GM19397 (cell line): ENCODE data around the gene PATL1.
A peak's percentile ranks its signal among the peaks of the same experiment; 100 is the strongest.
"Not testable (repeated sequence)": the region's sequence is repeated elsewhere in the genome, so short reads cannot be mapped to it uniquely, and the experiment has no call there.

Experiments used
- ATAC-seq: cut with Tn5 transposase; IDR thresholded peaks from one replicate; pipeline ENCODE4 v1.9.1; 2021; ENCODE audit warnings: mild to moderate bottlenecking, moderate library complexity; ENCODE audit not compliant: unreplicated experiment

The PATL1 gene, protein sequence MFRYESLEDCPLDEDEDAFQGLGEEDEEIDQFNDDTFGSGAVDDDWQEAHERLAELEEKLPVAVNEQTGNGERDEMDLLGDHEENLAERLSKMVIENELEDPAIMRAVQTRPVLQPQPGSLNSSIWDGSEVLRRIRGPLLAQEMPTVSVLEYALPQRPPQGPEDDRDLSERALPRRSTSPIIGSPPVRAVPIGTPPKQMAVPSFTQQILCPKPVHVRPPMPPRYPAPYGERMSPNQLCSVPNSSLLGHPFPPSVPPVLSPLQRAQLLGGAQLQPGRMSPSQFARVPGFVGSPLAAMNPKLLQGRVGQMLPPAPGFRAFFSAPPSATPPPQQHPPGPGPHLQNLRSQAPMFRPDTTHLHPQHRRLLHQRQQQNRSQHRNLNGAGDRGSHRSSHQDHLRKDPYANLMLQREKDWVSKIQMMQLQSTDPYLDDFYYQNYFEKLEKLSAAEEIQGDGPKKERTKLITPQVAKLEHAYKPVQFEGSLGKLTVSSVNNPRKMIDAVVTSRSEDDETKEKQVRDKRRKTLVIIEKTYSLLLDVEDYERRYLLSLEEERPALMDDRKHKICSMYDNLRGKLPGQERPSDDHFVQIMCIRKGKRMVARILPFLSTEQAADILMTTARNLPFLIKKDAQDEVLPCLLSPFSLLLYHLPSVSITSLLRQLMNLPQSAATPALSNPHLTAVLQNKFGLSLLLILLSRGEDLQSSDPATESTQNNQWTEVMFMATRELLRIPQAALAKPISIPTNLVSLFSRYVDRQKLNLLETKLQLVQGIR

DNA sequence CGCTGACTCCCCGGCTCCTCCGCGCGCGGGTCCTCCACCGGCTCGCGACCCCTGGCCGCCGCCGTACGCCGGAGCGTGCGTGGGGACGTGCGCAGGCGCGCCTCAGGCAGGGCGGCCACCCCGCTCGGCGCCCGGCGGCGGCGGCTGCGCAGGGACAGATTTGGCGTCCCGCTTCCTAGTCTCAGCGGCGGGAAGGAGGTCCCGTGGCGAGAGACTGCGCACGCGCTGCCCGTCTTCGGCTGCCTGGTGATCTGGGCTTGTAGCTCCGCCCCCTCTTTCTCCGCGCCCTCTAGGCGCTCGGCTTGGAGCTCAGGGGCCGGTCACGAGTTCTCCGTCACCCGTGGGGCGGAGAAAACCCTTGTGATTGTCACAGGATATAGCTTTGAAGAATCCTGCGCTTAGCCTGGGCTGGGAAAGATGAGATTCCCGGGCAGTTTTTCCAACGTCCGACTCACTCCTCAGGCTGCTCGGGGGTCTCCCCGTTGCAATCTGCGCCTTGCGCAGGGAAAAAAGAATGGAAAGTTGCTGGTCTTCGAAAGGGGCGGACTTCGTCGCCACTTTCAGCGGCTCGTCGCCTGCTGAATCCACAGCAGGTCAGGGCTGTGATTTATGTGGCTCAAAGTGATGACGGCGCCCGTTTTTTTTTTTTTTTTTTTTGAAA is at the start of gene PATL1:
PATL1 (minus strand) TSS at position 88 of the 661 bp plus-strand sequence. CDS start 142 bp downstream, outside the sequence.
- ATAC-seq, result peak; percentile 95

DNA sequence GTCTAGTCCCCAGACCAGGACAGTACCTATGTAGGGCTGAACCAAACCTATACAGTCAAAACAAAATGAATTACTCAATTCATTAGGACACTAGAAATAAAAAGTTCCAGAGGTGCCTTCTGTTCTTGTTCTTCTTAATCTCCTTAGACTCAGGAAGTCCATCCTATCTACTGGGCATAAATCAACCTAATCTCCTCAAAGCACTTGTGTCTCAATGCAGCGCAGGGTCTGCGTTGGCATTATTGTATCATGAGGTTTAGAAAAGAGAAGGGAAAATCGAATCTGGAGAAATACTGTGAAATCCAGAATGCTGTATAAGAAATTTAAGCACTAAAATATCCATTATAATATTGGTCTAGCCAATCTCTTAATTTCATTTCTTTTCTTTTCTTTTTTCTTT is 47.2 kb upstream of the PATL1 start:
- ATAC-seq, result no peak

DNA sequence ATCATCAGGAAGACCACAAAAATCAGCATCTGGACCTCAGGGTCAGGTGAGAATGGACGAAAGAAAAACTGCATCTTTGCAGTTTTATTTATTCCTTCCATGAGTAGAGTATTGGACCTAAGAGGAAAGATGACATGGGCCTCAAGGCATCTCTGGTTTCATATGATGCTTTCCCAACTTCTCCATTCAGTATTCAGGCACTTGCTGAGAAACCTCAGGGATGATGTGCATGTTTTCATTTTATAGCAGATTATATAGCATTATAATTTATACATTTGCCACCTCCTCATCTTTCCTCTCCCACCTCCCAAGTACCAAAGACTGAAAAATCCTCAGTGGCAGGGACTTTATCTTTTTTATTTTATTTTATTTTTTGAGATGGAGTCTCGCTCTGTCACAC is 44.9 kb upstream of the PATL1 start, which contains the start of gene OR10V1:
OR10V1 (minus strand) TSS at position 101 of the 400 bp plus-strand sequence; CDS start at position 101, 0 bp downstream.
- no peak for ATAC-seq

DNA sequence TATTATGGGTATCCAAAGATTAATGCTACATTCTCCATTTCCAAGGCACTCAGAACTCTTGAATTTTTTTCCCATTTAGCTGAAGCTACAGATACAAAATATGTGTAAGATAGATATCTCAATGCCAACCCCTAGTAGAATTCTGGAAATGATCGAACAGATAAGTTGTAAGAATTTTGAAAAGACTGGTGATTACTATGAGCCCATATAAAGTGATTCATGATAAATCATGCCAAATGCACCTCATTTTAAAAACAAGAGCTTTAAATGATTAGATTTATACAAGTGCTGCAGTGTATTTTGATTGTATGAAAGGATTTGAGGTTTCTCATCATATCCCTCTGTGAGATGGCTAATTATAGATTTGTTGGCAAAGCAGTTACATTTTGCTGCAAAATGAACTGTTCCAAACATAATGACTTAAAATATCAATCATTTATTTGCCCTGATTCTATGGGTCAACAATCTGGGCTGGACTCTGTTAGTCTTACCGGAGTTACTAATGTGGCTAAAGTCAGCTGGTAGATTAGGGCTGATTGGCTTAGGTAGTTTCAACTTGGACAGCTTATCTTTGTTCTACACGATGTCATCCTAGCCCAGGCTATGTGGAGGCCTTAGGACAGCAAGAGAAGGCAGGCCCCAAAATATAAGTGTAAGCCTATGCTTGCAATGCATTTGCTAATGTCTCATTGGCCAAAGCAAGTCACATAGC is 41.5 kb upstream of the PATL1 start:
- no peak for ATAC-seq

DNA sequence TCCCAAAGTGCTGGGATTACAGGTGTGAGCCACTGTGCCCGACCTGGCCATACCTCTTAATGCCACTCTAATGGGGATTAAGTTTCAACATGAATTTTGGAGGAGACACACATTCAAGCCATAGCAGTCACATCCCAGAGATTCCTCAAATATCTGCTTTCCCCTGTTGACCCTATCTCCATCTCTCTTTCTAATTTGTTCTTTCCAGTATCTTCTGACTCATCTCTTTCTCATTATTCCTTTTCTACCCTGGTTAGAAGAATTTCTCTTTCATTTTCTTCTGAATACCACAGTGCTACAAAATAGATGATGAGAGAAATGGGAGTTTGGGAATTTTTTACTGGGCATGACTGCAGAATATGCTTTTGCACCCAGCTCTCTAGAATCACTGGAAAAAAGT is 39.7 kb upstream of the PATL1 start:
- ATAC-seq, result no peak

DNA sequence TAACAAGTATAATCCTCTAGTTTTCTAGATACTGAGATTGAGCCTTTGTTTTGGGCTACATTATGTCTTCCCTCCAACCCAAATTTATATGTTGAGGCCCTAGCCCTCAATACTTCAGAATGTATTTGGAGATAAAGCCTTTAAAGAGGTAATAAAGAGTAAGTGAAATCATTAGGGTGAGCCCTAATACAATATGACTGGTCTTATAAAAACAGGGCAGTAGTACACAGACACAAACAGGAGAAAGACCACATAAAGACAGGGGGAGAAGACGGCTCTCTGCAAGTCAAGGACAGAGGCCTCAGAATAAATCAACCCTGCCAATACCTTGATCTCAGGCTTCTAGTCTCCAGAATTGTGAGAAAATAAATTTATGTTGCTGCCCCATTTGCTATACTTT is 38.5 kb upstream of the PATL1 start:
- ATAC-seq, result no peak

DNA sequence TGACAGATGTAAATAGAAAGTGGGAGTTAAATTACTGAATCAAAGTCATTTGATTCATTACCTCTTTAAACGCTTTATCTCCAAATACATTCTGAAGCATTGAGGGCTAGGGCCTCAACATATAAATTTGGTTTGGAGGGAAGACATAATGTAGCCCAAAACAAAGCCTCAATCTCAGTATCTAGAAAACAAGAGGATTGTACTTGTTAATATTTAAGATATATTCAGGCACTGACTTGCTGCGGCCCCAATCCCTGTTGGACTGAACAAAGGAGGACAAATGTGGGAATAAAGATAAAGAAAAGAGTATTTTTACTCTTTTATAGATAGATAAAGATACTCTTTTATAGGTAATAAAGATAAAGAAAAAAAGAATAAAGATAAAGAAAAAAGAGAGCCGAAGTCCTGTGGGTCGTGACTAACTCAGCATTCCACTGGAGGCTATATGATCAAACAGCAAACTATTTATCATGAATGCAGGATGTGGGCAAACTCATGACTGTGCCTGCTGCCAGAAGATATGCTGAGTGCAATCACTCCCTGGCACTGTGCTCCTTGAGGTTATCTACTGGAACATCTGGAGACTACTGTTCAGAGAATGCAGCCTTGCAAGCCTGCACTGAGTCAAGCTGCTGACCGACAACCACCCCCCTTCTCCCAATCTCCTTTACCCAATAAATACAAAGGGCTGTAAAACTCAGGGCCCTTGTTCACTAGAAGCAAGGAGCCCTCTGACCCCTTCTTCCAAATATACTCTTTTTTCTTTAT is 37.9 kb upstream of the PATL1 start:
- no peak for ATAC-seq

DNA sequence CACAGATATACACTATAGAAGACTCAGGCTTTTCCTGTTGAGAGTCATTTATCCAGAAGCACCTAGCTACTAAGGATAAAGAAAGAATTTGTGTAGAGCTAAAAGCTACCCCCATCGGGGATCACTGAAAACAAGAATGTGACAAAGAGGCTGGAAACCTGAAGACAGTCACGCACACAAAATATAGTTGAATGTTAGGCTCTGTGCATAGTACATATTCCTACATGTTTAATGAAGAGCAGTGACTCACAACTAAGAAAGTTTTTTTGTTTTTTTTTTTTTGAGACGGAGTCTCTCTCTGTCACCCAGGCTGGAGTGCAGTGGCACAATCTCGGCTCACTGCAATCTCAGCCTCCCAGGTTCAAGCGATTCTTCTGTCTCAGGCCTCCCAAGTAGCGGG is 36.5 kb upstream of the PATL1 start:
- no peak for ATAC-seq

DNA sequence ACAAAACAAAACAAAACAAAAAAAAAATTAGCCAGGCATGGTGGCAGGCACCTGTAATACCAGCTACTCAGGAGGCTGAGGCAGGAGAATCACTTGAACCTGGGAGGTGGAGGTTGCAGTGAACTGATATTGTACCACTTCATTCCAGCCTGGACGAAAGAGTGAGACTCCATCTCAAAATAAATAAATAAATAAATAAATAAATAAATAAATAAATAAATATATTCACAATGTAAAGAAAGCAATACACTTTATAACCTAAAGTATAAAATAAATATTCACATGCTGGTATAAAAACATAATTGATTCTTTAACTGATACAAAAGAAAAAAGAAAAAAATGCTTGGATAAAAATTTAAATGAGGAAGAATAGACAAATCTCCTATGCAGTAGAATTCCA is 34.7 kb upstream of the PATL1 start:
- not testable (repeated sequence) for ATAC-seq

DNA sequence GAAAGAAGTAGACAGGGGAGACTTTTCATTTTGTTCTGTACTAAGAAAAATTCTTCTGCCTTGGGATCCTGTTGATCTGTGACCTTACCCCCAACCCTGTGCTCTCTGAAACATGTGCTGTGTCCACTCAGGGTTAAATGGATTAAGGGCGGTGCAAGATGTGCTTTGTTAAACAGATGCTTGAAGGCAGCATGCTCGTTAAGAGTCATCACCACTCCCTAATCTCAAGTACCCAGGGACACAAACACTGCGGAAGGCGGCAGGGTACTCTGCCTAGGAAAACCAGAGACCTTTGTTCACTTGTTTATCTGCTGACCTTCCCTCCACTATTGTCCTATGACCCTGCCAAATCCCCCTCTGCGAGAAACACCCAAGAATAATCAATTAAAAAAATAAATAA is 31.3 kb upstream of the PATL1 start:
- ATAC-seq, result not testable (repeated sequence)

DNA sequence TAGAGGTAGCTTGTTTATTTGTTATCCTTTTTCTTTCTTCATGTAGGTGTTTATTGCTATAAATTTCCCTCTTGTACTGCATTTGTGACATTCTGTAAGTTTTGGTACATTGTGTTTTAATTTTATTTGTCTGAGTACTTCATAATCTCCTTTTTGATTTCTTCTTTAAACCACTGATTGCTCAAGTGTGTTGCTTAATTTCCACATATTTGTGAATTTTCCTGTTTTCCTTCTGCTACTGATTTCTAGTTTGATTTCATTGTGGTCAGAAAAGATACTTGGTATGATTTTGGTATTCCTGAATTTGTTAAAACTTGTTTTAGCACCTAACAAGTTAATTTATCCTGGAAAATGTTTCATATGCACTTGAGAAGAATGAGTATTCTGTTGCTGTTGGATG is 29.7 kb upstream of the PATL1 start:
- no peak for ATAC-seq

DNA sequence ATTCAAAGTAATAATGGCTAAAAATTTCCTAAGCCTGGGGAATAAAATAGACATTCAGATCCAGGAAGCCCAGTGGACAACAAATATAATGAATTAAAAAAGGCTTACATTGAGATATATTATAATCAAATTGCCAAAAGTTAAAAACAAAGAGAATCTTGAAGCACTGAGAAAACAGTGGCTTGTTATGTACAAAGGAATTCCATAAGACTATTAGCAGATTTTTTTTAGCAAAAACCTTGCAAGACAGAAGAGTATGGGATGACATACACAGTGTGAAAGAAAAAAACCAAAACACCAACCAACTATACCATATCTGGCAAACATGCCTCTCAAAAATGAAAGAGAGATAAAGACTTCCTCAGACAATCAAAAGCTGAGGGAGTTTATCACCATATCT is 24.1 kb upstream of the PATL1 start:
- ATAC-seq, result no peak

DNA sequence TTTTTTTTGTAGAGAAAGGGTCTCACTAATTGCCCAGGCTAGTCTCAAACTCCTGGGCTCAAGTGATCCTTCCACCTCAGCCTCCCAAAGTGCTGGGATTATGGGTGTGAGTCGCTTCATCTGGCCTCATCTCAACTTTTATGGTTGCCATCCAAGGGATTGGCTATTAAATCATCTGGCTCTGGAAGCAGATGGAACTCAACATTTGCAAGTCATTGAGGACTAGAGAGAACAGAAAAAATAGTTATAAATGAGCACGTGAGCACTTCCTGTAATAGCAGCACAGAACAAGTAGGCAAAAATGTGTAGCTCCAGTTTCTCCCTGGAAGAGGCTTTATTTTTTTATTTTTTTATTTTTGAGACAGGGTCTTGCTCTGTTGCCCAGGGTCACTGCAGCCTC is 22.3 kb upstream of the PATL1 start:
- ATAC-seq, result no peak

DNA sequence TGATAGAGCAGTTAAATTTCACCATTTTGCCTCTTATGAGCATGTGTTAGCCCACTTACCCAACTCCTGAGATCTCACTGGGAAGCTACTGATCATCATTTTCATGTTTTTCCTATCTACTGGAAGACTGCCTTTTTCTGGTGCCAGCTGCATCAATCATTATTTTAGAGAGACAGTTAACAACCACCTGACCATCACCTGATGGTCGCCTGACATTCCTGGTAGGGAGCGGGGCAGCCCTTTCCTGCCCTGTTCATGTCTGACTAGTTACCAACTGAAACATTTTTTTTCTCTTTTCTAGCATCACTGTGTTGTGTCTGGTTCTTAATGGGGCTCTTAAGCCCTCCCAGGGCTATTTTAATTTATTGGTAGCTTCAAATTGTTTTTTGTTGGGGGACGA is 20.2 kb upstream of the PATL1 start:
- ATAC-seq, result no peak

DNA sequence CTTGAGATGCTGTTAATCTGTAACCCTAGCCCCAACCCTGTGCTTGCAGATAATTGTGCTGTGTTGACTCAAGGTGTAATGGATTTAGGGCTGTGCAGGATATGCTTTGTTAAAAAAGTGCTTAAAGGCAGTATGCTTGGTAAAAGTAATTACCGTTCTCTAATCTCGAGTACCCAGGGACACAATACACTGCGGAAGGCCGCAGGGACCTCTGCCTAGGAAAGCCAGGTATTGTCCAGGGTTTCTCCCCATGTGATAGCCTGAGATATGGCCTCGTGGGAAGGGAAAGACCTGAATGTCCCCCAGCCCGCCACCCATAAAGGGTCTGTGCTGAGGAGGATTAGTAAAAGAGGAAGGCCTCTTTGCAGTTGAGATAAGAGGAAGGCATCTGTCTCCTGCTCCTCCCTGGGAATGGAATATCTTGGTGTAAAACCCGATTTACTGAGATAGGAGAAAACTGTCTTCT is 12.5 kb upstream of the PATL1 start:
- ATAC-seq, result not testable (repeated sequence)

DNA sequence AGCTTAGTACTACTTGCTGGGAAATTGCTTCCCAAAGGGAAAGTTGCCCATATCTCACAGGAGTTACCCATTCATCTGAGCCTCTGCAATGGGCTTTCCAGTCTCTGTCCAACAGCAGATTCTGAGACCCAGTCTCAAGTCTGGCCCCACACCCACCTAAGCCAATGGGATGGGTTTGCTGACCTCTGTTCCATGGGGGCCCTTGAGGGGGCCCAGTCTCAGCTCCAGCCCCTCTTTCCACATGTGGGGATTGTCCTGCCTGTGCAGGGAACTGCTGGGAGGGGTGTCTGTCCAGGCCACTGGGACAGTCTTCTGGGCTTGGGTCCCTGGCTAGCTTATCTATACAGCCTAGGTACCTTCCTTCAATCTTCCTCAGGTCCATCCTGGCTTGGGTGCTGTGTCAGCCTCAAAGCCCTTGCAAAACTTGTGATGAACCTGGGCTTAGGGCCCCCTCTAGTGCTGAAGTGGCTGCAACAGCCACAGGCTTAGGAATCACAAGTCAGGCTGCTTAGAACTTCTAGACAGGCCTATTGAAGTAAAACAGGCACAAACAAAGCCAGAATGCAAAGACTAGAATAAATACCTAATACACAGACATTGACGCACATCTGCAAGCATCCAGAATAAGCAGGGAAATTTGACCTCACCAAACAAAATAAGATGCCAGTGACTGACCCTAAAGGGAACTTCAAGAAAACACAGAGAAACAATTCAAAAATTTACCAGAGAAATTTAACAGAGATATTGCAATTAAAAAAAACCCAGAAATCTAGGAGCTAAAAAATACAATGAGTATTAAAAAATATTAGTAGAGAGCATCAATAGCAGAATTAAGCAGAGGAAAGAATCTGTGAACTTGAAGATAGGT is 11.7 kb upstream of the PATL1 start:
- ATAC-seq, result peak; percentile 81

DNA sequence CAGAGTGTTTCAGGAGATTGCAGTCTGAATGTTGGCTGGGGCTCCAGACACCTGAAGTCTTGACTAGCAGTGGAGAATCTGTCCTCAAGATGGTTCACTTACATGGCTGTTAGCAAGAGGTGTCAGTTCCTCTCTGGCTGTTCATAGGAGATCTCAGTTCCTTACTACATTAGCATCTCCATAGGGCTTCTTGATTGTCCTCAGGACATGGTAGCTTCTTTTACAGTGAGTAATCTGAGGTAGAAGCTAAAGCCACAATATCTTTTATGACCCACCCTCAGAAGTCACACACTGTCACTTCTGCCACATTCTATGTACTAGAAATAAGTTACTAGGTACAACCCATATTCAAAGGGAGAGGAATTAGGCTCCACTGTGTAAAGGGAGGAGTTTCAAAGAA is 10.5 kb upstream of the PATL1 start:
- no peak for ATAC-seq

DNA sequence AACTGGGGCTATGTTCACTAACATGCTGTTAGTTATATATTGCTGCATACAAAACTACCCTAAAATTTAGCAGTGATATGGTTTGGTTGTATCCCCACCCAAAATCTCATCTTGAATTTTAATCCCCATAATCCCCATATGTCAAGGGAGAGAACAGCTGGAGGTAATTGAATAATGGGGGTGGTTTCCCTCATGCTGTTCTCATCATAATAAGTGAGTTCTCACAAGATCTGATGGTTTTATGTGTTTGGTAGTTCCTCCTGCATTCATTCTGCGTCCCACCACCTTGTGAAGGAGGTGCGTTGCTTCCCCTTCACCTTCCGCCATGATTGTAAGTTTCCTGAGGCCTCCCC is 10.0 kb upstream of the PATL1 start:
- no peak for ATAC-seq

DNA sequence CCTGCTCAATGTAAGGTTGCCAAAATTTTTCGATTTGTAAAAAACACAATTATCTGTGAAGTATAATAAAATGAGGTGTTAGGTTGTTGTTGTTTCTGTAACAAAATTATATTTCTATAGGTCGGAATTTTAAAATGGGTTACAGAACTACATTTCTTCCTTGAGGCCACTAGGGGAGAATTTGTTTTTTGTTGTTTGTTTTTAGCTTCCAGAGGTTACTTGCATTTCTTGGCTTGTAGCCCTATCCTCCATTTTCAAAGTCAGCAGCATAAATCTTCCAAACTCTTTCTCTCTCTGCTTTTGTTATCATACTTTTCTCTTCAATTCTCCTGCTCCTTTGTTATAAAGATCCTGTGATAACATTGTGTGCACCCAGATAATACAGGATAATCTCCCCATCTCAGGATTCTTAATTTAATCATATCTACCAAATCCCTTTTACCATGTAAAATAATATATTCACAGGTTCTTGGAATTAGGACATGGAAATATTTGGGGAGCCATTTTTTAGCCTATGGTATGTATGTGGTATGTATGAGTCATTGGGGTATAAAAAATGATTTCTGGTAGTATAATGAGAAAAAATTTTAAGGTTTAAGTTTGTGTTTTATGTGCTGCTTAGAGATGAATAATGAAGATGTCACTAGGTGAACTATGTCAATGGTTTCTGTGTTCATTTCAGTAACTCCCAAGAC is 9.4 kb upstream of the PATL1 start:
- no peak for ATAC-seq
